Kidney (tissue), 14 donors: ENCODE data around the gene OCEL1. TPM values are rescaled to one million over a fixed set of nuclear protein-coding genes. Genes with fewer than 3 reads are reported as not detected.

Source experiments
- DNase-seq, 5 donors: peaks; one replicate each; pipeline ENCODE4 v3.0.0-alpha.2; 2013 to 2020
- FAIRE-seq: peaks from 2 replicates; lab custom pipeline; 2012; peaks lifted over from hg19 to GRCh38; lab: Jason Lieb, UNC
- H3K27ac ChIP-seq, 2 donors: one replicate each; pipeline ENCODE4 v1.7.0; 2013; ENCODE audit warnings: low read depth in 2 of 2, low read length in 2 of 2, inconsistent platforms in 1 of 2
- H3K27me3 ChIP-seq: one replicate; pipeline ENCODE4 v1.7.1; 2013; ENCODE audit warnings: low read length, inconsistent platforms; ENCODE audit not compliant: control insufficient read depth, insufficient read depth
- H3K36me3 ChIP-seq, 3 donors: one replicate each; pipeline versions ENCODE4 v1.7.0 to v1.7.1; 2013; ENCODE audit warnings: low read length in 3 of 3, control low read depth in 1 of 3, inconsistent platforms in 1 of 3; ENCODE audit not compliant: insufficient read depth in 3 of 3, control insufficient read depth in 2 of 3
- H3K4me1 ChIP-seq, 3 donors: one replicate each; pipeline versions ENCODE4 v1.7.0 to v1.7.1; 2013; ENCODE audit warnings: low read length in 3 of 3, inconsistent platforms in 1 of 3, low read depth in 1 of 3; ENCODE audit not compliant: control insufficient read depth in 2 of 3, insufficient read depth in 2 of 3
- H3K4me3 ChIP-seq, 3 donors: one replicate each; pipeline versions ENCODE4 v1.7.0 to v1.8.1; 2013; ENCODE audit warnings: low read length in 3 of 3, control low read depth in 1 of 3, inconsistent platforms in 1 of 3
- H3K9ac ChIP-seq, 3 donors: one replicate each; pipeline versions ENCODE4 v1.7.0 to v1.7.1; 2013; ENCODE audit warnings: low read length in 3 of 3, control low read depth in 1 of 3, inconsistent platforms in 1 of 3
- H3K9me3 ChIP-seq, 3 donors: one replicate each; pipeline versions ENCODE4 v1.7.0 to v1.7.1; 2013; ENCODE audit warnings: low read length in 3 of 3, control low read depth in 1 of 3, inconsistent platforms in 1 of 3; ENCODE audit not compliant: control insufficient read depth in 2 of 3, insufficient read depth in 1 of 3
- intact Hi-C: fragments of 100-400 bp; cut with DNase I; formaldehyde crosslinking; loops from one replicate; pipeline ENCODE4 v1.11.1; 2022
- polyA plus RNA-seq: library from polyadenylated mRNA; stranded (reverse); fragments of 350-450 nt; fragmentation: Illumina TruSeq; extraction: RNeasy Lipid Tissue Mini Kit (QIAGEN cat#74804); gene quantifications from one replicate; pipeline ENCODE4 v1.2.3, GENCODE V29; 2014; ENCODE audit warnings: low read depth, low replicate concordance; ENCODE audit not compliant: insufficient read depth
- total RNA-seq: library from RNA; stranded (reverse); fragmentation: NEBNext Ultra II Directional; extraction: Animal tissue kit (Norgen Biotek cat#: 25700); gene quantifications from one replicate; pipeline ENCODE4 v1.2.1, GENCODE V29; 2021
- TF ChIP-seq, protein P1 (sequence below): IDR thresholded peaks from 3 replicates; pipeline ENCODE4 v1.5.1; 2012; ENCODE audit warnings: mild to moderate bottlenecking, moderate library complexity, borderline replicate concordance; ENCODE audit not compliant: insufficient read depth; ENCODE audit errors: extremely low read depth
- donor health status: control.
- donor health status: control.
- donor health status: control.
- donor health status: control.
- donor health status: control.
- donor health status: DM: yes; HTN: yes; CAD: no.
- donor health status: Normal renal cell carcinoma (clear cell type).

OCEL1 gene
- total and polyA plus RNA-seq, 2 donors from 2014 or later: 35.3 to 80.1 TPM

DNA sequence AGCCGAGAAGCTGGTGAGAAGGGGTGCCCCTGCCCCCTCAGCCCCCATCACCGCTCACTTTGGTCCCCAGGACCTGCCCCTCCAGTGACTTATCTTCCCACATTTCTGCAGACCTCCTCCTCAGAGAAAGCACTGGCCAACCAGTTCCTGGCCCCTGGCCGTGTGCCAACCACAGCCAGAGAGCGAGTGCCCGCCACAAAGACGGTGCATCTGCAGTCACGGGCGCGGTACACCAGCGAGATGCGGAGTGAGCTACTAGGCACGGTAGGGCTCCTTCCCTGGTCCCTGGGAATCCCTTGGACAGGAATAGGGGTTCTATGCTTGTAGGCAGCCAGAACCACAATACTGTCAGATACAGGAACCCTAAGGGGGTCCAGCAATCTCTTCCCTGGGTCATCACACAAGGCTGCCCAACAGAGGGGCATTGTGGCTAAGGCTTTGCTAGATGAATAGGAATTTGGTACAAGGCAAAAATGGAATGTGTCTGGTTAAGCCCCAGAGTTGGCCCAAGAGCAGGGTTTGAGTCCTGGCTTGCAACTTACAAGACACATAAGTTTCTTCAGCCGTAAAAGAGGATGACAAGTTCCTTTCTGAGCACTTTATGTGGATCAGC lies 9.9 kb upstream of the OCEL1 start:
- FAIRE-seq (no peak), DNase-seq (peak in 1 of 5 donors; percentile 77)
- Histone ChIP-seq H3K27ac (no peak overlapping the region), H3K27me3 (no peaks in the 10 kb centered on the region), H3K9ac (no peak overlapping the region), H3K4me1 (peaks cover 0 to 11% (median 4%) of the 10 kb centered on the region in 3 donors), H3K9me3 (no peaks in the 10 kb centered on the region), H3K36me3 (no peaks in the 10 kb centered on the region), H3K4me3 (peak overlapping the region in 2 of 3 donors; percentile 77 to 79)
- intact Hi-C loops: no loop called here
- TF ChIP-seq, protein P1, sequence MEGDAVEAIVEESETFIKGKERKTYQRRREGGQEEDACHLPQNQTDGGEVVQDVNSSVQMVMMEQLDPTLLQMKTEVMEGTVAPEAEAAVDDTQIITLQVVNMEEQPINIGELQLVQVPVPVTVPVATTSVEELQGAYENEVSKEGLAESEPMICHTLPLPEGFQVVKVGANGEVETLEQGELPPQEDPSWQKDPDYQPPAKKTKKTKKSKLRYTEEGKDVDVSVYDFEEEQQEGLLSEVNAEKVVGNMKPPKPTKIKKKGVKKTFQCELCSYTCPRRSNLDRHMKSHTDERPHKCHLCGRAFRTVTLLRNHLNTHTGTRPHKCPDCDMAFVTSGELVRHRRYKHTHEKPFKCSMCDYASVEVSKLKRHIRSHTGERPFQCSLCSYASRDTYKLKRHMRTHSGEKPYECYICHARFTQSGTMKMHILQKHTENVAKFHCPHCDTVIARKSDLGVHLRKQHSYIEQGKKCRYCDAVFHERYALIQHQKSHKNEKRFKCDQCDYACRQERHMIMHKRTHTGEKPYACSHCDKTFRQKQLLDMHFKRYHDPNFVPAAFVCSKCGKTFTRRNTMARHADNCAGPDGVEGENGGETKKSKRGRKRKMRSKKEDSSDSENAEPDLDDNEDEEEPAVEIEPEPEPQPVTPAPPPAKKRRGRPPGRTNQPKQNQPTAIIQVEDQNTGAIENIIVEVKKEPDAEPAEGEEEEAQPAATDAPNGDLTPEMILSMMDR: no peak

DNA sequence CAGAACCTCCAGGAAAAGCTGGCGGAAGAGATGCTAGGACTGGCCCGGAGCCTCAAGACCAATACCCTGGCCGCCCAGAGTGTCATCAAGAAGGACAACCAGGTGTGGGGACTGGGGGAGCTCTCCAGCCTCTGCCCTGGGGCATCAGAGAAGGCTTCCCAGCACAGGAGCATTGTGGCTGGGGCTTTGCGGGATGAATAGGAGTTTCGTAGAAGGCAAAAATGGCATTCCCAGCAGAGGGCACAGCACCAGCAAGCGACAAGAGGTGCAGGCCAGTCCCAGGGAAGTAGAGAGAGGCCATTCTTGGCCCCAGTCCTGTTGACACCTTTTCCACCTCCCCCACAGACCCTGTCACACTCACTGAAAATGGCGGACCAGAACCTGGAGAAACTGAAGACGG lies 6.7 kb upstream of the OCEL1 start:
- no peak overlapping the region for H3K4me3 ChIP-seq
- peaks cover 0 to 11% (median 4%) of the 10 kb centered on the region in 3 donors for H3K4me1 ChIP-seq
- intact Hi-C loops: no loop called here
- no peak for DNase-seq
- H3K27ac ChIP-seq: no peak overlapping the region
- H3K9me3 ChIP-seq: no peaks in the 10 kb centered on the region
- FAIRE-seq: no peak
- H3K9ac ChIP-seq: no peak overlapping the region
- TF ChIP-seq, protein P1: no peak
- H3K36me3 ChIP-seq: no peaks in the 10 kb centered on the region
- H3K27me3 ChIP-seq: no peaks in the 10 kb centered on the region

DNA sequence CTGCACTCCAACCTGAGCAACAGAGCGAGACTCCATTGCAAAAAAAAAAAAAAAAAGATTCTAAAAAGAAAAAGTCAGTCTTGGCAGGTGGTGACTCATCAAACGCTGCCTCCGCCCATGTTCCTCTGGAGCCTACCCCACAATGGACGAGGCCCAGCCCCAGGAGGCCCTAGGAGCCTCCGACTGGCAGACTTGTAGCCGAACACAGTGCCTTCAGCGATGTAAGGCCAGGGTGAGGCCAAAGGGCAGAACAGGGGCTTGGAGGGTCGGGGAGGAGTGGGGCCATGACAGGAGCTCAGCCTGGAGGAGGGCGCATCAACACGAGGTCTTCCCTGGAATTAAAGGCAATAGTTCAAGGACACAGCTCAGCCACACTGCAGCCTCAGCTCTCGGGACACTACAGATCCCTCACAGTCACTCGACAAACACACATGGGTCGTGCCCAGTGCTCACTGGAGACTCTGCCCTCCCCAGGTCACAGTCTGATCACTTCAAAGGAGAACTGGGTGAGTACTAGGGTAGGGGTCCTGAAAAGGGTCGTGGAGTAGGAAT lies 5.7 kb upstream of the OCEL1 start:
- Histone ChIP-seq H3K4me1 (peaks cover 0 to 6% (median 0%) of the 10 kb centered on the region in 3 donors), H3K27ac (no peak overlapping the region), H3K4me3 (no peak overlapping the region), H3K9ac (no peak overlapping the region), H3K36me3 (no peaks in the 10 kb centered on the region), H3K9me3 (no peaks in the 10 kb centered on the region), H3K27me3 (no peaks in the 10 kb centered on the region)
- no peak for DNase-seq
- no peak for FAIRE-seq
- intact Hi-C loops: no loop called here
- TF ChIP-seq, protein P1: no peak
